Activated B cell treated with CpG ODN at 0.5 μM for 24 hours (primary cell): ENCODE measurements around the gene IGF2BP2. TPM values are rescaled to one million over a fixed set of nuclear protein-coding genes. Genes with fewer than 3 reads are reported as not detected.

Source experiments
- ATAC-seq: fragments of 200-7000 bp; cut with Tn5 transposase; one replicate; pipeline ENCODE4 v1.10.0; 2021; ENCODE audit warnings: low read depth, mild to moderate bottlenecking, moderate library complexity
- CTCF ChIA-PET: fragments of 350-600 bp; sonication (Branson Sonifier 250); formaldehyde crosslinking; loops from one replicate; lab custom pipeline; 2021; ENCODE audit warnings: antibody characterized with exemption; lab: Charles Lee
- POLR2A ChIA-PET: fragments of 350-600 bp; sonication (Branson Sonifier 250); formaldehyde crosslinking; loops from one replicate; lab custom pipeline; 2021; ENCODE audit warnings: antibody characterized with exemption; lab: Charles Lee
- DNase-seq: peaks from one replicate; pipeline ENCODE4 v3.0.0; 2022
- H3K27ac Mint-ChIP-seq: one replicate; pipeline ENCODE4 v1.8.0; 2020; ENCODE audit warnings: mixed read lengths
- H3K27me3 Mint-ChIP-seq: one replicate; pipeline ENCODE4 v1.8.0; 2021; ENCODE audit warnings: mixed read lengths
- H3K36me3 Mint-ChIP-seq: one replicate; pipeline ENCODE4 v1.8.0; 2021; ENCODE audit warnings: low read depth, mixed read lengths
- H3K4me1 Mint-ChIP-seq: one replicate; pipeline ENCODE4 v1.8.0; 2021; ENCODE audit warnings: mixed read lengths
- H3K4me3 Mint-ChIP-seq: one replicate; pipeline ENCODE4 v1.8.0; 2020; ENCODE audit warnings: mild to moderate bottlenecking, mixed read lengths
- H3K9me3 Mint-ChIP-seq: one replicate; pipeline ENCODE4 v1.8.0; 2020; ENCODE audit warnings: mixed read lengths
- intact Hi-C: fragments of 100-400 bp; cut with micrococcal nuclease; formaldehyde crosslinking; loops from one replicate; pipeline ENCODE4 v1.15.1; 2024
- total RNA-seq: library from RNA; stranded (reverse); gene quantifications from 2 replicates; pipeline ENCODE4 v1.2.3, GENCODE V29; 2022
- TF ChIP-seq, protein P1 (sequence below): fragments of 200-600 bp; IDR thresholded peaks from one replicate; pipeline ENCODE4 v1.8.0; 2022; ENCODE audit warnings: antibody characterized with exemption, mild to moderate bottlenecking

Gene IGF2BP2
- total RNA-seq, 1 donor from 2014 or later = 0.69 TPM

DNA sequence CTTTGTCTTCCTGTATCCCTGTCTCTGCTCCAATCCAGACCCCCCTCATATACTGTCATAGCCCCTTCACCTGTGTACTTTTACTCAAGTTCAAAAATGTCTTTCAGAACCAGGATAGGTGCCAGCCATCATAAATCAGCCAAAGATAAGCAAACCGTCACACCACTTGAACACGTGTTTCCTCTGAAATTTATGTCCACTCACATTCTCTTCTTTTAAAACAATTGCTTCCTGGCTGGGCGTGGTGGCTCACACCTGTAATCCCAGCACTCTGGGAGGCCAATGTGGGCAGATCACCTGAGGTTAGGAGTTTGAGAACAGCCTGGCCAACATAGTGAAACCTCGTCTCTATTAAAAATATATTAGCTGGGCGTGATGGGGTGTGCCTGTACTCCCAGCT is 74.1 kb downstream of the IGF2BP2 start:
- peaks cover 7% of the 10 kb centered on the region for H3K9me3 Mint-ChIP-seq
- CTCF ChIA-PET = no interaction called here
- POLR2A ChIA-PET = no interaction called here
- no peak overlapping the region for H3K27ac Mint-ChIP-seq
- TF ChIP-seq, protein P1, sequence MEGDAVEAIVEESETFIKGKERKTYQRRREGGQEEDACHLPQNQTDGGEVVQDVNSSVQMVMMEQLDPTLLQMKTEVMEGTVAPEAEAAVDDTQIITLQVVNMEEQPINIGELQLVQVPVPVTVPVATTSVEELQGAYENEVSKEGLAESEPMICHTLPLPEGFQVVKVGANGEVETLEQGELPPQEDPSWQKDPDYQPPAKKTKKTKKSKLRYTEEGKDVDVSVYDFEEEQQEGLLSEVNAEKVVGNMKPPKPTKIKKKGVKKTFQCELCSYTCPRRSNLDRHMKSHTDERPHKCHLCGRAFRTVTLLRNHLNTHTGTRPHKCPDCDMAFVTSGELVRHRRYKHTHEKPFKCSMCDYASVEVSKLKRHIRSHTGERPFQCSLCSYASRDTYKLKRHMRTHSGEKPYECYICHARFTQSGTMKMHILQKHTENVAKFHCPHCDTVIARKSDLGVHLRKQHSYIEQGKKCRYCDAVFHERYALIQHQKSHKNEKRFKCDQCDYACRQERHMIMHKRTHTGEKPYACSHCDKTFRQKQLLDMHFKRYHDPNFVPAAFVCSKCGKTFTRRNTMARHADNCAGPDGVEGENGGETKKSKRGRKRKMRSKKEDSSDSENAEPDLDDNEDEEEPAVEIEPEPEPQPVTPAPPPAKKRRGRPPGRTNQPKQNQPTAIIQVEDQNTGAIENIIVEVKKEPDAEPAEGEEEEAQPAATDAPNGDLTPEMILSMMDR = no peak
- no peaks in the 10 kb centered on the region for H3K36me3 Mint-ChIP-seq
- DNase-seq (no peak), ATAC-seq (no peak)
- no peak overlapping the region for H3K4me3 Mint-ChIP-seq
- intact Hi-C loops = no loop called here
- no peaks in the 10 kb centered on the region for H3K27me3 Mint-ChIP-seq
- peaks cover 14% of the 10 kb centered on the region for H3K4me1 Mint-ChIP-seq

DNA sequence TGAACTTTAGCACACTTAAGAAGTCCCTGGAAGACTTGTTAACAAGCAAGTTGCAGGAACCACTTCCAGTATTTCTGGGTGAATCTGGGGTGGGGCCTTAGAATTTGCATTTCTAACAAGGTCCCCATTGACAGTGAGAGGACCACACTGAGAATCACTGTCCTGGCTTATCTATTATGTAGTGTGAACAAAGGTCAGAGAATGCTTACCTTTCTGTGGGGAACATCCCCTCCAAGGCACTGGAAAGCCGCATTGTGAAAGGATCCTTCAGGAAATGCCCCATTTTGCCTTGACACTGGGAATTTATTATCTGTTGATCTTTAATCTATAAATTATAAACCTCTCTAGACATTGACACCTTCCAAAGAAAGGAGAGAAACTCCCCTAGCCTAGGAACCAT is 74.8 kb downstream of the IGF2BP2 start:
- intact Hi-C loops = no loop called here
- no peak overlapping the region for H3K4me3 Mint-ChIP-seq
- H3K4me1 Mint-ChIP-seq = peaks cover 21% of the 10 kb centered on the region

DNA sequence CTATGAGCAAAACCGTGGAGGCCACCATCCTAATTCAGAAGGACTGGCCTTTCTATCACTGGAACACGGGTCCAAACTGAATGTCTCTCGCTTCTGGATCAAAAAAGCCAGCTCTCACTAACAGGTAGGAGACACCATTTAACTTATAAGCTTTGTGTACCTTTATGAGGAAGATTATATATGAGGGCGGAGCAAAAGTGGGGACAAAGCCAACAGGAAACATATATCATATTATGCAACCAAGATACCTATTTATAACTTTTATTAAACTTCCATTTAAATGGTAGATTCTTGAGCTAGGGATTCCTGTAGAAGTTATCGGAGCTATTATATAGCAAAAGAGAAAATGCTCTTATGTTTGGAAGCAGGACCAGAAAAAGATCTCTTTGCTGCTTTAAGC is 78.4 kb downstream of the IGF2BP2 start:
- no peaks in the 10 kb centered on the region for H3K9me3 Mint-ChIP-seq
- POLR2A ChIA-PET = no interaction called here
- peaks cover 30% of the 10 kb centered on the region for H3K4me1 Mint-ChIP-seq
- H3K4me3 Mint-ChIP-seq = no peak overlapping the region
- H3K36me3 Mint-ChIP-seq = no peaks in the 10 kb centered on the region
- DNase-seq (no peak), ATAC-seq (no peak)
- intact Hi-C loops = no loop called here
- CTCF ChIA-PET = interaction anchor here (1.0 to 1.9 kb wide), 4 partner anchors 11 to 86 kb away, joined by 3 to 6 read pairs (median 4); no protein-coding TSS in a partner anchor
- TF ChIP-seq, protein P1 = no peak
- H3K27ac Mint-ChIP-seq = no peak overlapping the region
- H3K27me3 Mint-ChIP-seq = no peaks in the 10 kb centered on the region

More for the DNA sequence above, 74.8 kb downstream of the IGF2BP2 start:
- H3K36me3 Mint-ChIP-seq = no peaks in the 10 kb centered on the region
- H3K27ac Mint-ChIP-seq = no peak overlapping the region
- DNase-seq (no peak), ATAC-seq (no peak)
- TF ChIP-seq, protein P1 = no peak
- CTCF ChIA-PET = no interaction called here
- POLR2A ChIA-PET = no interaction called here
- H3K9me3 Mint-ChIP-seq = peaks cover 6% of the 10 kb centered on the region
- no peaks in the 10 kb centered on the region for H3K27me3 Mint-ChIP-seq

DNA sequence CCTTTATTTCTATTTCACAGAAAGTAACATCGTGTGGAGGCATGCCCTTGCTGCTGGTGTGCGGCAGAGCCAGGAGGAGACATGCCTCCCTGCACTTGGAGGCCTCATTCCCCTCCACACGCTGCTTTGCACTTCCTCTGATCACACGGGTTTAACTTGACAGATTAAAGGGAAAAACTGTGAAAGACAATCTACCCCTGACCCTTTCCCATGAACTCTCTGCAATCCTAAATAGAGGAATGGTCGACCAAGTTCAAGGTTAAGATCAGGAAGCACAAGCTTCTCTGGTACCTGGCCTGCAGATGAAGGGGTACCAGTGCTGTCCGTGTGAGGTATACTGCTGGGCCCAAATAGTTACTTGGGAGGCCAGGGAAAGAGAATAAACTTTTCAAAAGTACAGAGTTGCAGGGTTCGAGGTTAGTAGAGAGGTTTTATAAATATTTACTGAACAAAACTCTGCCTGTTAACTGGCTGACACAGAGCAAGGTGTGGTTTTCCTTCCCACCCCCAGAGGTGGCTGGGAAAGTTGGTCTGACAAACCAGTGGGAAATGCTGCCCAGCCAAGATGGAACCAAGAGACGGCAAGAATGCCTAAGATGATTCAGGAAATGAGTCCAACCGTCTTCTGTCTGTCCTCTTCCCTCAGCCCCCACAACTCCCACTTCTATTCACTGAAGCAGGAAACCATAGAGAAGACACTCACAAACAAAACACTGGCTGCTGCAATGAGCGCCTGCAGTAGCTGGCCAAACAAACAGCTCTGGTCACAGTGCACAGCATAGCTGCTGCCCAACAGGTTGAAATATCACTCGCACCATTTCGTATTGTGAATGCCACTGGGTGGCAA is 79.6 kb downstream of the IGF2BP2 start:
- Mint-ChIP-seq H3K4me1 (peaks cover 34% of the 10 kb centered on the region), H3K27ac (no peak overlapping the region), H3K9me3 (no peaks in the 10 kb centered on the region), H3K4me3 (peak overlapping the region; percentile 21), H3K27me3 (peaks cover 2% of the 10 kb centered on the region), H3K36me3 (no peaks in the 10 kb centered on the region)
- no peak for DNase-seq
- no peak for ATAC-seq
- ChIA-PET POLR2A (interaction anchor here (0.7 kb wide), 1 partner anchor 9 kb away, joined by 5 read pairs; no protein-coding TSS in a partner anchor), CTCF (interaction anchor here (0.6 to 1.9 kb wide), 3 partner anchors 9 to 85 kb away, joined by 3 to 6 read pairs (median 3); no protein-coding TSS in a partner anchor)
- intact Hi-C loops = no loop called here
- TF ChIP-seq, protein P1 = no peak

DNA sequence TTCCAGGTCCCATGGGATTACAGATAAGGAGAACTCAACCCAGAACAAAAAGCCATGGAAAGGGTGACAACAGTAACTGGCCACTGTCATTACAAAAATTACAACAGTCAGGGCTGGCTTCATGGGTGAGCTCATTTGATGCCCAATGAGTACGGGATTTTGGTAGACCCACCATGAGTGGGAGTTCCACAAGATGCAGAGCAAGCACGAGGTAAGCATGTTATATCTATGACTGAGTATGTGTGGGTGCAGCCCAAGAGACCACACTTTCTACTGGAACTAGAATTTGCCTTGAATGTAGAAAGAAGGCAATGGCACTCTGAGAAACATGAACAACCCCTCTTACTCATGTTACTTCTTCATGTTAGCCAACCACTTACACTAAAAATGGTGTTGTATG is 83.3 kb downstream of the IGF2BP2 start:
- CTCF ChIA-PET = interaction anchor here (1.4 to 1.6 kb wide), 2 partner anchors 27 to 81 kb away, joined by 4 to 5 read pairs; no protein-coding TSS in a partner anchor

More for the DNA sequence above, 83.3 kb downstream of the IGF2BP2 start:
- Mint-ChIP-seq H3K4me1 (peaks cover 28% of the 10 kb centered on the region), H3K27ac (no peak overlapping the region), H3K27me3 (peaks cover 6% of the 10 kb centered on the region), H3K36me3 (no peaks in the 10 kb centered on the region), H3K4me3 (no peak overlapping the region), H3K9me3 (no peaks in the 10 kb centered on the region)
- ATAC-seq (no peak), DNase-seq (no peak)
- POLR2A ChIA-PET = no interaction called here
- TF ChIP-seq, protein P1 = no peak
- intact Hi-C loops = no loop called here
